ENCODE data around the gene PDE4D.

DNA sequence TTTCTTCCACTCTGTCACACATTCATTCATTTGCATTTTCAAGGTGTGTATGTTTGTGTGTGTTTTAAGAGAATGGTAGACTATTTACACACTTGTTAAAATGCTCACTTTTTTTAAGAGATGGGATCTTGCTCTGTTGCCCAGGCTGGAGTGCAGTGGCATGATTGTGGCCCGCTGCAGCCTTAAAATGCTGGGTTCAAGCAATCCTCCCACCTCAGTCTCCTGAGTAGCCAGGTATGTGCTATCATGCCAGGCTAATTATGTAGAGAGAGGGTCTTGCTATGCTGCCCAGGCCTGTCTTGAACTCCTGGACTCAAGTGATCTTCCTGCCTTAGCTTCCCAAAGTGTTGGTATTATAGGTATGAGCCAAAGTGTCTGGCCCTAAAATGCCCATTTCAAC, 173.5 kb downstream of the PDE4D start:
- TF ChIP-seq, protein P1, sequence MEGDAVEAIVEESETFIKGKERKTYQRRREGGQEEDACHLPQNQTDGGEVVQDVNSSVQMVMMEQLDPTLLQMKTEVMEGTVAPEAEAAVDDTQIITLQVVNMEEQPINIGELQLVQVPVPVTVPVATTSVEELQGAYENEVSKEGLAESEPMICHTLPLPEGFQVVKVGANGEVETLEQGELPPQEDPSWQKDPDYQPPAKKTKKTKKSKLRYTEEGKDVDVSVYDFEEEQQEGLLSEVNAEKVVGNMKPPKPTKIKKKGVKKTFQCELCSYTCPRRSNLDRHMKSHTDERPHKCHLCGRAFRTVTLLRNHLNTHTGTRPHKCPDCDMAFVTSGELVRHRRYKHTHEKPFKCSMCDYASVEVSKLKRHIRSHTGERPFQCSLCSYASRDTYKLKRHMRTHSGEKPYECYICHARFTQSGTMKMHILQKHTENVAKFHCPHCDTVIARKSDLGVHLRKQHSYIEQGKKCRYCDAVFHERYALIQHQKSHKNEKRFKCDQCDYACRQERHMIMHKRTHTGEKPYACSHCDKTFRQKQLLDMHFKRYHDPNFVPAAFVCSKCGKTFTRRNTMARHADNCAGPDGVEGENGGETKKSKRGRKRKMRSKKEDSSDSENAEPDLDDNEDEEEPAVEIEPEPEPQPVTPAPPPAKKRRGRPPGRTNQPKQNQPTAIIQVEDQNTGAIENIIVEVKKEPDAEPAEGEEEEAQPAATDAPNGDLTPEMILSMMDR (IDR thresholded peaks at IDR 0.05), result no peak
- TF ChIP-seq POLR2A (IDR thresholded peaks at IDR 0.05), result no peak

Measured in esophagus squamous epithelium (tissue), 4 donors.